ENCODE data around the gene SCFD2.

Gene SCFD2

GRCh38 chr4:52840531-52841370 lies 525.1 kb downstream of the SCFD2 start:
- TF ChIP-seq GATA2 (IDR thresholded peaks at IDR 0.05; ENCODE audit: low read depth, low read length), result no peak
- TF ChIP-seq GATA3 (IDR thresholded peaks at IDR 0.05; ENCODE audit: low read depth, low read length), result no peak

GRCh38 chr4:52838729-52839586 lies 526.9 kb downstream of the SCFD2 start:
- TF ChIP-seq GATA3 (IDR thresholded peaks at IDR 0.05; ENCODE audit: low read depth, low read length), result no peak
- no peak for TF ChIP-seq GATA2 (IDR thresholded peaks at IDR 0.05; ENCODE audit: low read depth, low read length)

GRCh38 chr4:52837716-52838558 lies 527.9 kb downstream of the SCFD2 start:
- TF ChIP-seq GATA3 (IDR thresholded peaks at IDR 0.05; ENCODE audit: low read depth, low read length) (no peak), GATA2 (IDR thresholded peaks at IDR 0.05; ENCODE audit: low read depth, low read length) (no peak)

GRCh38 chr4:52836678-52837077 lies 529.2 kb downstream of the SCFD2 start:
- no peak for TF ChIP-seq GATA3 (IDR thresholded peaks at IDR 0.05; ENCODE audit: low read depth, low read length)
- no peak for TF ChIP-seq GATA2 (IDR thresholded peaks at IDR 0.05; ENCODE audit: low read depth, low read length)

GRCh38 chr4:52836120-52836519 lies 529.7 kb downstream of the SCFD2 start:
- TF ChIP-seq GATA2 (IDR thresholded peaks at IDR 0.05; ENCODE audit: low read depth, low read length), result no peak
- TF ChIP-seq GATA3 (IDR thresholded peaks at IDR 0.05; ENCODE audit: low read depth, low read length), result no peak

GRCh38 chr4:52833941-52834525 lies 531.8 kb downstream of the SCFD2 start:
- TF ChIP-seq GATA3 (IDR thresholded peaks at IDR 0.05; ENCODE audit: low read depth, low read length) (no peak), GATA2 (IDR thresholded peaks at IDR 0.05; ENCODE audit: low read depth, low read length) (no peak)

- TF ChIP-seq GATA3 (IDR thresholded peaks at IDR 0.05; ENCODE audit: low read depth, low read length), result no peak
- TF ChIP-seq GATA2 (IDR thresholded peaks at IDR 0.05; ENCODE audit: low read depth, low read length), result no peak
Observed at GRCh38 chr4:52825460-52826090, 540.3 kb downstream of the SCFD2 start.

- no peak for TF ChIP-seq GATA3 (IDR thresholded peaks at IDR 0.05; ENCODE audit: low read depth, low read length)
Observed at GRCh38 chr4:52824603-52825459, 541.0 kb downstream of the SCFD2 start.

- TF ChIP-seq GATA2 (IDR thresholded peaks at IDR 0.05; ENCODE audit: low read depth, low read length) (no peak), GATA3 (IDR thresholded peaks at IDR 0.05; ENCODE audit: low read depth, low read length) (no peak)
Observed at GRCh38 chr4:52824270-52824602, 541.6 kb downstream of the SCFD2 start.

GRCh38 chr4:52823702-52824092 lies 542.2 kb downstream of the SCFD2 start:
- no peak for TF ChIP-seq GATA3 (IDR thresholded peaks at IDR 0.05; ENCODE audit: low read depth, low read length)
- no peak for TF ChIP-seq GATA2 (IDR thresholded peaks at IDR 0.05; ENCODE audit: low read depth, low read length)

Measured in SH-SY5Y (cell line).